NCI-H510A treated with DMSO at 0.1 percent for 48 hours (cell line): ENCODE results near the gene RRP12.
"Not testable (repeated sequence)": the region's sequence is repeated elsewhere in the genome, so short reads cannot be mapped to it uniquely, and the experiment has no call there.

Experiments
- DNase-seq: peaks from one replicate; lab custom pipeline; 2025; lab: John Stamatoyannopoulos, UW

The RRP12 gene, protein sequence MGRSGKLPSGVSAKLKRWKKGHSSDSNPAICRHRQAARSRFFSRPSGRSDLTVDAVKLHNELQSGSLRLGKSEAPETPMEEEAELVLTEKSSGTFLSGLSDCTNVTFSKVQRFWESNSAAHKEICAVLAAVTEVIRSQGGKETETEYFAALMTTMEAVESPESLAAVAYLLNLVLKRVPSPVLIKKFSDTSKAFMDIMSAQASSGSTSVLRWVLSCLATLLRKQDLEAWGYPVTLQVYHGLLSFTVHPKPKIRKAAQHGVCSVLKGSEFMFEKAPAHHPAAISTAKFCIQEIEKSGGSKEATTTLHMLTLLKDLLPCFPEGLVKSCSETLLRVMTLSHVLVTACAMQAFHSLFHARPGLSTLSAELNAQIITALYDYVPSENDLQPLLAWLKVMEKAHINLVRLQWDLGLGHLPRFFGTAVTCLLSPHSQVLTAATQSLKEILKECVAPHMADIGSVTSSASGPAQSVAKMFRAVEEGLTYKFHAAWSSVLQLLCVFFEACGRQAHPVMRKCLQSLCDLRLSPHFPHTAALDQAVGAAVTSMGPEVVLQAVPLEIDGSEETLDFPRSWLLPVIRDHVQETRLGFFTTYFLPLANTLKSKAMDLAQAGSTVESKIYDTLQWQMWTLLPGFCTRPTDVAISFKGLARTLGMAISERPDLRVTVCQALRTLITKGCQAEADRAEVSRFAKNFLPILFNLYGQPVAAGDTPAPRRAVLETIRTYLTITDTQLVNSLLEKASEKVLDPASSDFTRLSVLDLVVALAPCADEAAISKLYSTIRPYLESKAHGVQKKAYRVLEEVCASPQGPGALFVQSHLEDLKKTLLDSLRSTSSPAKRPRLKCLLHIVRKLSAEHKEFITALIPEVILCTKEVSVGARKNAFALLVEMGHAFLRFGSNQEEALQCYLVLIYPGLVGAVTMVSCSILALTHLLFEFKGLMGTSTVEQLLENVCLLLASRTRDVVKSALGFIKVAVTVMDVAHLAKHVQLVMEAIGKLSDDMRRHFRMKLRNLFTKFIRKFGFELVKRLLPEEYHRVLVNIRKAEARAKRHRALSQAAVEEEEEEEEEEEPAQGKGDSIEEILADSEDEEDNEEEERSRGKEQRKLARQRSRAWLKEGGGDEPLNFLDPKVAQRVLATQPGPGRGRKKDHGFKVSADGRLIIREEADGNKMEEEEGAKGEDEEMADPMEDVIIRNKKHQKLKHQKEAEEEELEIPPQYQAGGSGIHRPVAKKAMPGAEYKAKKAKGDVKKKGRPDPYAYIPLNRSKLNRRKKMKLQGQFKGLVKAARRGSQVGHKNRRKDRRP (N-terminal part only)

DNA sequence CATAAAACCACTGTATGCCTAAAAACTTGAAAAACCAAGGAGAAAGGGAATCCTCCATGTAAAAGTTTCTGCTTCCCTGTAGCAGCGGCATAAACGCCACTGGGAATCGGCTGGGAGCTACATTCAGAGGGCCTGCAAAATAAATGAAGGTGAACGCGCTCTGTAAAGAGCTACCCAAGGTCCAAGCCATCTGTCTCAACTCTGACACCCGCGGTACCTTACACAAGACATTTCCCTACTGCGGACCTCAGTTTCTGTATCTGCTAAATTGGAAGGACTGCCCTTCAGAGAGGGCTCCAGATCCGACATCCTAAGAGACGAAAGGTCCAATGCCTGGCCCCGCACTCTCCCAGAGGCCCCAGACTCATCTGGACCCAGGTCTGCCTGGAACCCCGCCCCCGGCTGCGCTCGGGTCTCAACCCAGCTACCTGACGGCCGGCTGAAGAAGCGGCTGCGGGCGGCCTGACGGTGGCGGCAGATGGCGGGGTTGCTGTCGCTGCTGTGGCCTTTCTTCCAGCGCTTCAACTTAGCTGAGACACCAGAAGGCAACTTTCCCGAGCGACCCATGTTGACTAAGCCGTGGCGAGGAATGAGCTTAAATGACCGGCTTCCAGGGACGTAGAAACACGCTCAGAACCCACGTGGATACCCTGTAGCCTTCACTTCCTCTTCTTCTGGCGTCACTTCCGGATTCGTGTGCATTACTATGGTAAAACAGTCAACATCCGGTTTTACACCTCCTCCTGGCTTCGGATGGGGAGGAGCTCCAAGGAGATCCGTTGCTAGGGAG is at the start of gene RRP12:
TSS of gene RRP12 (minus strand) at position 676 of the 790 bp plus-strand sequence. CDS start at position 567, 109 bp downstream.
- DNase-seq = peak; percentile 97

DNA sequence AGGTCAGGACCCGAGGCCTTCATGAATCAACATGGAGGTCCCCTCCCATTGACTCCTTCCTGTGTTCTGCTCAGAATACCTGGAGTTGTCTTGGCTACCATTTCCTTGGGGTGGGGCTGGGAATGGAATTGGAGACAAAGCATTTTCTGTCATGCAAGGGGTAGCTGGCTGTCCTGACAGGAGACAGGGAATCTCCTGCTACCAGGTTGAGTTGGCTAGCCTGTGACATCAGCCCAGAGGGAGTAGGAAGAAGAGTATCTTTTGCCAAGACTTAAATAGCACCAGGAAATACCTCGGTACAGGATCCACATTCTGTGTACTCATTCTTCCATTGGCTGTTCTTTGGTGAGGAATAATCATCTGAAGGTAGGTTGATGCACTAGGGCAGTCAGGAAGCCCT is 49.7 kb upstream of the RRP12 start:
- no peak for DNase-seq

DNA sequence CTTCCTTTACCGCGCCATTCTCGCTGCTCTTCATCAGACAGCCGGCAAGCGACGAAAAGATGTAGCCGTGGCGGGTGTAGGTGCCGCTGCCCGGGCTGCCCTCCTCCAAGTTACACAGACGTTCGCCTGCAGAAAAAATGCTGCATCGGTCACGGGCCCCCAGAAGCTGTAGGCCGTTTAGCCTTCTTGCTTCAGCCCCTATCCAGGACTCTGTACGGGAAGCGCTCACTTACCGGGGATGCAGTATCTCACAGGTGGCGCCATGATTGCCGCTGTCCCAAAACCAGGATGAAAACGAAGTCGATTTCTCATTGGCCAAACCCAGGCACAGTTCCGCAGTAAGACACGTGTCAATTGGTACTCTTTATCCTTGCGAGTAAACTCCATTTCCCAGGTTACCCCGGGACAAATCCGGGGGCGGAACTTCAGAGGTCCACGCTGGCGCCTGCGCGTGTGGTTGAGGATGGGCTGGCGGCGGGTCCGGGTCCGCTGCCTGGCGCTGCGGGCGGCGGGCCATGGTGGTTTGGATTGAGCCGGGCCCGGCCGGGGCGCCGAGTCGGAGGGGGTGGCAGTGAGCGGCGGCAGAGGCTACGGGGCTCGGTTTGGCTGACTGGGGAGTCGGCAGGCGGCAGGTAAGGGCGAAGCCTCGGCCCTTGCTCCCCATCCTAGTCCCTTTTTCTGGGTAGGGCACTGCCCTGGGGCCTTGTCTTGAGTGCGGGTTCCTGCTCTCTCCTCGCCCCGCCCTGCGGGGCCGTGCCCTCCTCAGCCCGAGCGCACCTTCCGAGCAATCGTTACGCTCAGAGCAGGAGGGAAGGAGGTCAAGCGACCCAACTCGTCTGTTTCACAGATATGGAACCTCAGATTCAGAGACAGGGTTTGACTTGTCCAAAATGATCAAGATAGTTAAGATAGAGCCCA is 44.8 kb upstream of the RRP12 start, which contains the start of the genes EXOSC1 and ZDHHC16:
TSS of gene EXOSC1 (minus strand) at position 285 of the 918 bp plus-strand sequence. CDS start at position 264, 21 bp downstream.
TSS of gene ZDHHC16 (plus strand) at position 454 of the 918 bp plus-strand sequence. CDS start 5,501 bp downstream, outside the sequence.
- DNase-seq = peak; percentile 96

DNA sequence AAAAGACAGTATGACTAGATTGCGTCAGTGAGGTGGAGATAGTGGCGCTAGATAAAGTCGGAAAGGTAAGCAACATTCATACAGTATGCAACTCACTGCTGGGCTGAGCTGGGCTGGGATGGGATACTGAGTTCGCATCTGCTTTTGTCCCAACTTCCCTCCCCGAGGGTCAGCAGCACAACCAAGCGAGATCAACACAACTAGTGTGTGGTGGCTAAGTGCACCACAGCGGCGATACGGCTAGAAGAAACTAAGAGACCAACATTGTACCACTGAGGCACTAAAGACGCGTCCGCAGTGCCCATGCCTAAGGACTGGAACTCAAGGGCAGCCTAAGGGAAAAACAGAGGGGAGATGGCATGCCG is 44.2 kb upstream of the RRP12 start:
- DNase-seq = no peak

DNA sequence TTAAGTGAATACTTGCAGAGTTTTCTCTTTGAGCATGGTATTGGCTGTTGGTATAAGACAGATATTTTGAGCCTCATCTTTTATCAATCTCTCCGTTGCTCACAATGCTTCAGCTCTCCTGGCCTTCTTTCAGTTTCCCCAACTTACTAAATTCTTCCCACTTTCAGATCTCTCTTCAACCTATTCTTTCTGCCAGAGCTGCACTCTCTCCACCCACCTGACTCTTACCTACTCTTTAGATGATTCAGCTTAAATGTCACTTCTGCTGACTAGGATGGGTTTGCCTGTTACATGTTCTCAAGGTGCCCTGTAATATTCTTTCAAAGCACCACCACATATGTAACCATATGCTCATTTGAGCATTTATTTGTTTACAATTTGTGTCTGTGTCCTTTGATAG is 43.1 kb upstream of the RRP12 start:
- DNase-seq = no peak

DNA sequence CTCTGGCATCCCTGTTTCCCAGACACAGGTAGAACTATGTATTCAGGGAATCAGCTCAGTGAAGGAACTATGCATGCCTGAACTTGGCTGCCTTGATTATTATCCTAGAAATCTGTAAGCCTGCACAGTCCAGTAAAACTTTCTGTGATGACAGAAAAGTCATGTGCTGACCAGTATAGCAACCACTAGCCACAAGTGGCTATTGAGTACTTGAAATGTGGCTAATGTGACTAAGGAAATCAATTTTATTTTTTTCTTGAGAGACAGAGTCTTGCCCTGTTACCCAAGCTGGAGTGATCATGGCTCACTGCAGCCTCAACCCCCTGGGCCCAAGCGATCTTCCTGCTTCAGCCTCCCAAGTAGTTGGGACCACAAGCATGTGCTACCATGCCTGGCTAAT is 41.1 kb upstream of the RRP12 start:
- DNase-seq = no peak

DNA sequence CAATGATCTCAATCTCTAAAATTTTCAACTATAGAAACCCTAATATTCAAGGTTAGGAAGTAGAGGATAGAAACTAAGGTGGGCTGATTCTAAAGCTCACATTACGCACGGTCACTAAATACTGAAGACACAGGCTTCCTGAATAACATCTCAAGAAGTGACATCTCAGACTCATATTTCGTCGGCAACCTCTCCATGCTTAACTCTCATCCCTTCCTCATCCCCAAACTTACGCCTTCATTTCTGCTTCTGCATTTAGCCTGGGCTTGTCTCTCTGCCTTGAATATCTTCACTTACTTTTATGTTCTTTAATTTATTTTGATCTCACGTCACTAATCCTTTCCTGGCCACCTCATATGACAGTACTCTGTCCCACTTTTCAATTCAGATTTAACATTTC is 34.1 kb upstream of the RRP12 start:
- DNase-seq = no peak

DNA sequence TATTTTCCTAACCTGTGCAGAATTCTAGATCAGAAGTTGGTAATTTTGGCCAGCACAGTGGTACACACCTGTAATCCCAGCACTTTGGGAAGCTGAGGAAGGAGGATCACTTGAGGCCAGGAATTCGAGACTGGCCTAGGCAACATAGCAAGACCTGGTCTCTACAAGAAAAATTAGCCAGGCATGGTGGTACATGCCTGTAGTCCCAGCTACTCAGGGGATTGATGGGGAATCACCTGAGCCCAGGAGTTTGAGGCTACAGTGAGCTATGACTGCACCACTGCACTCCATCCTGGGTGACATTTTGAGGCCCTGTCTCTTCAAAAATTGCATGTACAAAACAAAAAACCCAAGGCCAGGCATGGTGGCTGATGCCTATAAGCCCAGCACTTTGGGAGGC is 33.4 kb upstream of the RRP12 start:
- DNase-seq = no peak

DNA sequence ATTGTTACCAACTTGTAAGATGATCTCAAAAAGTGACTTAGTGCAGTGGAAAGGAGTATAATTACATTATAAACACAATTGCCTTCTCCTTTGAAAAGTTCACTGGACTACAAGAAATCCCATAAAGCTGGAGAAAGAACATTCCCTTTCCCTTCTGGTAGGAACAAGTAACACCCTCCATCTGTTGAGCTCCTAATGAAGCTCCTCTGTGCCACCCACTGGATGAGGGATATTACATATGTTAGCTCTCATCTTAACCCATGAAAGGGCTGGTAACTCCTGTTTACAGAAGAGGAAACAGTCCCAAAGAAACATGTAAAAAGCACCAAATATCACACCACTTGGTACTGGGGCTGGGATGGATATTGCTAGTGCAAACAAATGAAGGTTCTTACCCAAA is 32.9 kb upstream of the RRP12 start:
- no peak for DNase-seq

DNA sequence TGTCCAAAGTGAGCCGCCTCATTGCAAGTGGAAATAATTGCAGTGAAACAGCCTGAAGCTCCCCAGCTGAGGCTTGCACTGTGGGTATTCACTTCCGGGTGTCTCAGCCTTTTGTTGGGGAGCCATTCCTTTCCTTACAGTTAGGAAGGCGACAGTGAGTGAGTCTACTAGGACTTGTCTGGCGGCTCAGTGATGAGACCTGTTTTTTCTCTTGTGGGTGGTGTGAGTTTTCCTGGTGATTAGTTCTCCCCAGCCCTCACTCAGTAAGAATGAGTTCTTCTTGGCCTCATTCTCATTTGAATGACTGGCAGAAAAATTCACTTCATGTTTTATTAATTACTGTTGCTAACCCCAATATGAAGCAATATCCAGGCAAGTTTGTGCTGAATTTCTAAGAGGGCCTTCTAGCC is 27.4 kb upstream of the RRP12 start:
- no peak for DNase-seq

DNA sequence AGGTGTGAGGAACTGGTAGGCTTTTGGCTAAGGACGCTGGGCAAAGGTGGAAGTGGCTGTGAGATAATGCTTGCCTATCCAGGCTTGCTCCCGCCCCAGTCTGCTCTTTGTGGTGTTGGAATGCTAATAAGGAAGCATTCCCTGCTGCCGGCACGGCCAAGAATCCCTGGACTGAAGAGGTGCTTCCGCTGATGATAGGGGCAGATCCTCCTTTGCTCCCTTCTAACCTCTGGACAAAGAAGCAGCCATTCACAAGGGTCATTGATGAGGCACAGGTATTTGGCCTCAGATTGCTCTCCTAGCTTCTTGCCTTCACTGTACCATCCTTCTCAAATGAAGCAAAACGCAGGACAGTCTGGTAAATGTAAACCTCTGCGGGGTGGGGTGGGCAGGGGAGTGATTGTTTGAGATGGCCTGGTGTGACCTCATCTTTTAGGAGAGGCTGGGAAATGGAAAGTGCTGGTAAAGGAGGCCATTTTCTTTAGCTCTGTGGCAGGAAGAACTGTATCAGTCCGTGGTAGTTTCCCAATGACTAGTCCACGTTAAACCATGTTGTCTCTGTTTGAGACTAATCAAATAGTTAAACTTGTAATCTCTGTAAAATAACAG is 26.5 kb upstream of the RRP12 start:
- peak; percentile 49 for DNase-seq

DNA sequence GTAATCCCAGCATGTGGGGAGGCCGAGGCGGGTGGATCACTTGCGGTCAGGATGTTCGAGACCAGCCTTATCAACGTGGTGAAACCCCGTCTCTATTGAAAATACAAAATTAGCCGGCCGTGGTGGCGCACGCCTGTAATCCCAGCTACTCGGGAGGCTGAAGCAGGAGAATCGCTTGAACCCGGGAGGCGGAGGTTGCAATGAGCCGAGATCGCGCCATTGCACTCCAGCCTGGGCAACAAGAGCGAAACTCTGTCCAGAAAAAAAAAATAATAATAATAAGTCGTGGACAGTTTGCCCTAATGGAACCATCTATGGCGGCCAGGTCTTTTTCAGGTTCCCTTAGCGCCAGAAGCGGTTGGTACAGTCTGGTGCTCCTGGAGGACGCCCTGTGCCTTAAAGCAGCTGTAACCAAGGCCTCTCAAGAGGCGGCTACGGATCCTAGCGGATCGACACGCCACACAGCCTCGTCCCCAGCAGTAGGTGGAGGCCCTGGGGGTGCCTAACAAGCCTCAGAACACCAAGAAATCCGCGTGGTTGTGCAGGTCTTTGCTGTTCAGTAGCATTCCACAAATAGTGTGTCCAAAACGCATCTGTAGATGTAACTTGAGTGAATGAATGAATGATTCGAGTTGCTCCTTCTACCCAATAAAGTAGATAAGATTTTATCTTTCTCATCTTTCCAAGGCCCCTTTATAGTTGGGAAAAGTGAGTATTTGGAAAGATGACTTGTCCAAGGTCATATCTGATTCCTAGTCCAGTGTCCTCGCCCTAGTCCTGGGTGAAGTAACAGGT is 25.8 kb upstream of the RRP12 start:
- no peak for DNase-seq

DNA sequence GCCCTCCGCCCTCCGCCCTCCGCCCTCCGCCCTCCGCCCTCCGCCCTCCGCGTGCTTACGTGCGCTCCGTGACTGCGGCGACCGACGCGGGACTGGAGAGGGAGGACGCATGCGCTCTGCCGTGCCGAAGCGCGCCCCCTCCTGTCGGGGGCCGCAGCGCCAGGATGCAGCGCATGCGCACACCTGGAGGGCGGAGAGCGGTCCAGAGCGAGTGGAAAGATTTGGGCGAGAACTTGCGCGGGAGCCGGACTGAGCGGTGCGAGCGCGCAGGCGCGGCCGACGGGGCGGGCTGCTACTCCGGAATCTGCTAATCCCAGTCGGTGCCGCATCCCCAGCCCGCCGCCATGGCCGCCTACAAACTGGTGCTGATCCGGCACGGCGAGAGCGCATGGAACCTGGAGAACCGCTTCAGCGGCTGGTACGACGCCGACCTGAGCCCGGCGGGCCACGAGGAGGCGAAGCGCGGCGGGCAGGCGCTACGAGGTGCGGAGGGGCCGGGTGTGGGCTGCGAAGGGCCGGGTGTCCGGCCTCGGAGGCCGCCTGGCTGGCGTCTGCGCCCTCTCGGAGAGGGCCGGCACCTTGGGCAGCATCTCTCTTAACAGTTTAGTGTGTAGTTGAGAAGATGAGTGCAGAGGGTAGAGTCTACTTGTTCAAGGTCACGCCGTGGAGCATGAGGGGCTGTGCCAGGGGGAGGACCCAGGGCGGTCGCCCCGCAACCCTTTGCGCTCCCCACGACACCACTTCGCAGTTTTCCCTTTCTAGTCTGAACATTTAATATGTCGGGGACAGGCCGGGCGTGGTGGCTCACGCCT is 25.0 kb upstream of the RRP12 start, which contains the start of gene PGAM1:
TSS of gene PGAM1 (plus strand) at position 228 of the 812 bp plus-strand sequence. CDS start at position 345, 117 bp downstream.
- DNase-seq = peak; percentile 92

DNA sequence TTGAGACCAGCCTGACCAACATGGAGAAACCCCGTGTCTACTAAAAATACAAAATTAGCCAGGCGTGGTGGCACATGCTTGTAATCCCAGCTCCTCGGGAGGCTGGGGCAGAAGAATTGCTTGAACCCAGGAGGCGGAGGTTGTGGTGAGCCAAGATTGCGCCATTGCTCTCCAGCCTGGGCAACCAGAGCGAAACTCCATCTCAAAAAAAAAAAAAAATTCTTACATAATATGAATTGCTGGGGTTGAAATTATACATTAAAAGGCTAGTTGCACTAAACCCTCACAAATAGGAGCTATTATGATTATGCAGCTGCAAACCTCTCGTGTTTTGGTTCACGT is 22.6 kb upstream of the RRP12 start:
- DNase-seq = not testable (repeated sequence)

DNA sequence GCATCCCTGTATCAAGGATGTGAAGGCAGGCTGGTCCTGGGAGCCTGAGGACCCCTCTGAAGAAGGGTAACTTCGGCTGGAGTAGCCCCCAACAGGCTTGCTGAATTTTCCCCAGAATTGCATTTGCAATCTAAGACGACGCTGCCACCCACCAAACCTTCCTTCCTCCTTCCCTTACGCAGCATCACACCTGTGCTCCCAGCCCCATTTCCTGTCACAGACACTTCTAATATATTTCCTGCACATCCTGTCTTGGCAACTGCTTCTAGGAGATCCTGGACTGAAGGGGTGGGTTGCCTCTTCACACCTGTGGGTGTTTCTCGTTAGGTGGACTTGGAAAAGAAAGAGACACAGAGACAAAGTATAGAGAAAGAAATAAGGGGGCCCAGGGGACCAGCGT is 15.4 kb upstream of the RRP12 start:
- DNase-seq = no peak

DNA sequence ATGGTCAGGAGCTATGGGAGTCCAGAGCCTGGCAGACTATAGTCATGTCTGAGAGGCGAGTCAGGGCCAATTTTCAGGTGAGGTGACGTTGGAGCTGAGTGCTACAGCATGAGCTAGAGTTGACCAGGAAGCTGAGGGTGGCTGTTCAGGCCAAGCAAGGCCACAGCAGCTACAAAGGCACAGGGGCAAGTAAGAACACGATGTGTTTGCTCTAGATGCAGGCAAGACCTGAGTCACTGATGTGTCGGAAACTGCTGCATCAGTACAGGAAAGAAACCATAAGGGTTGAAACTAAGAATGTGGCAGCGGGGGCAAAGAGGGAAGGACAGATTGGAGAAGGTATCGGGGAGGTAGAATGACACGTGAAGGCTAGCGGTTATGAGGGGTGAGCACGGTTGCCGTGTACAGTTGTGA is 11.8 kb upstream of the RRP12 start:
- DNase-seq = no peak

DNA sequence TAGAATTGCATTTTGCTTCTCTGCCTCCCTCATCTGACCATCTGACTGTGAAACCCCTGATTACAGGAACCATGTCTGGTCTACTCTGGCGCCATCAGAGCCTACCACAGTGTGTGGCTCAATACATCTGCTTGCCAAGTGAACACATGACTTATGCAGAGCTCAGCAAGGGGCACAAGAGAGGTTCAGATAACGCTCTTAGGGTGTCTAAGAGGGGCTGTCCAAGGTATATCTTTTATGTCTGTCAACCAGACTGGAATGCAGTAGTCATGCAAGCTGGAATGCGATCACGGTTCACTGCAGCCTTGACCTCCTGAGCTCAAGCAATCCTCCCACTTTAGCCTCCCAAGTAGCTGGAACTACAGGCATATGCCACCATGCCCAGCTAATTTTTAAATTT is 10.3 kb upstream of the RRP12 start:
- DNase-seq = no peak

DNA sequence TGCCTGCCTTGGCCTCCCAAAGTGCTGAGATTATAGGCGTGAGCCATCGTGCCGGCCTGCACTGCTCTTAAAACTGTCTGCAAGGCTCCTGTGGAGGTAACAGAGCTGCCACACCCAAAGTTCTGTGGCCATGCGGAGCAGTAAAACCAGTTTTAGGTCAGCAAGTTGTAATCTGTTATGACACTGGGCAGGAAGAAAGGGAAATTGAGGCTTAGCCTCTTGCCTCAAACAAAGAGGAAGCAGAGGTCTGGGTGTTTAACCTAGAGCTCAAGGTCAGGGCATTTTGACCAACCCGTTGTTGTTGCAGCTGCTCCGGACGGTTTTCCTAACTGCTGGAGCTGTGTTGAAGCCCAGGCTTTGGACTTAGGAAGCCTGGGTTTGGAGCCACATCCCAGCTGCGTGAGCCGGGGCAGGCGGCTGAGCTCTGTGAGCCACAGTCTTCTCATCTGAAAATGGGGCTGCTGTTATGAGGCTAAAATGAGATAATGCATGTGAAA is 7.4 kb upstream of the RRP12 start:
- no peak for DNase-seq
